Measurements from ENCODE around the gene LONP1.

- TF ChIP-seq CTCF (IDR thresholded peaks at IDR 0.05; ENCODE audit: poor library complexity, severe bottlenecking) (no peak), SMC3 (conservative IDR thresholded peaks at IDR 0.05; ENCODE audit: poor library complexity) (no peak), EZH2 (IDR thresholded peaks at IDR 0.05; ENCODE audit: borderline replicate concordance, insufficient read depth, low read length, poor library complexity, severe bottlenecking) (no peak)
Measured at GRCh38 chr19:5711713-5712161, 8.2 kb downstream of the LONP1 start.
